Anterior cingulate cortex (tissue), 58 donors: ENCODE data around the gene LRRC8A.
"Not testable (repeated sequence)": the region's sequence is repeated elsewhere in the genome, so short reads cannot be mapped to it uniquely, and the experiment has no call there.

ENCODE experiments used
- DNase-seq, 58 donors: peaks; one replicate each; lab custom pipeline; 2025; lab: John Stamatoyannopoulos, UW

Gene LRRC8A

GRCh38 chr9:128881884-128882676 is at the start of gene LRRC8A, which contains the start of gene KYAT1:
Gene LRRC8A (plus strand): TSS chr9:128882133. CDS start chr9:128907165, 25,032 bp downstream.
Gene KYAT1 (minus strand): TSS chr9:128881950. CDS start chr9:128845405, 36,545 bp downstream.
- DNase-seq: peak; percentile 82 to 99 (median 96)

DNA sequence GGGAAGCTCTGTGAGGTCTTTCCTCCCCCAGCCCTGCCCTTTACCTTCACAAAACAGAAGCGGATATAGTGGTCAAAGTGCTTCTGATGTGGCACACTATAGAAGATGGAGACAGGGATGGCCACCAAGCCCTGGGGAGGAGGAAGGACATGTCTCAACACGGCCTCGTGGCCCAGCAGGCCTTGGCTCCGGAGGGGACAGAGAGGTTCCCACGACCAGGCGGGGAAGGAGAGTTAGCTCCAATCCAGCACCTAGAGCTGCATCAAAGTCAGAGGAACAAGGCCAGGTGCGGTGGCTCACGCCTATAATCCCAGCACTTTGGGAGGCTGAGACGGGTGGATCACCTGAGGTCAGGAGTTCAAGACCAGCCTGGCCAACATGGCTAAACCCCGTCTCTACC is 48.2 kb upstream of the LRRC8A start:
- no peak for DNase-seq

DNA sequence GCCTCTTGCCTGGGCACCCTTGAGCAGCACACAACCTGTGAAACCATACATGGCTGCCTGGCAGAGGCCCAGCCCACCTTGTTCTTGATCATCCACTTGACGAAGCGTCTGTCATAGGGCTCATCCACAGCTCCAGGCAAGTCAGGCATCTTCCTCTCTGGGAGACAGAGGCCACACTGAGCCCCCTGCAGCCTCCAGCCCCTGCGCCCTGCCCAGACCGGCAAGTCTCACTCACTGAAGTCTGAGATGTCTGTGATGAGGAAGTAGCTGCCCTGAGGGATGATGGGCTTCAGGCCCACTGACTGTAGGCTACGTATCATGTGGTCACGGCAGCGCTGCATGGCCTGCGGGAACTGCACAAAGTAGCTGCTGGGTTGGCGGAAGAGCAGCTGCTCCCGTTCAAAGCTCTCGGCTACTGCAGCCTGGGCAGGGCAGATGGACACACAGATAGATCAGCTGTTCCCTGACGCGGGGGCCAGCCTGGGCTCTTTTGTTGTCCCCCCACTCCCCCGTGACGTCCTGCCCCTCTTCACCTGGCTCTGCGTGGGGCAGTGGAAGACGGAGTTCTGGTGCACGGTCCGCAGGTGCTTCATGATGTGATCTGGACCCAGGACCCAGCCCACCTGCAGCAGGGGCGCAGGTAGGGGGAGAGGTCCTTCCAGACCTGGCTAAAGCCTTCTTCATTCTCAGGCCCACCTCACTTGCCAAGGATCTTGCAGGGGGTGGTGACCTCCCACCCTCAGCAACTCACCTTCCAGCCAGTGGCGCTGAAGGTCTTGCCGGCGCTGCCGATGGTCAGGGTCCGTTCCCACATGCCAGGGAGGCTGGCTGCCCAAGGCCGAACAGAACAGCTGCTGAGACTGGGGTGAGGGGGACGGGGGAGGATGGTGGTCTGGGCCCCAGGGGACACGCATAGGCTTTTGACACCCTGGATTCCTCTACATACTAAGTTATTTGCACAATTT is 46.4 kb upstream of the LRRC8A start:
- DNase-seq: no peak

GRCh38 chr9:128836509-128837145 is 45.3 kb upstream of the LRRC8A start:
- no peak for DNase-seq

GRCh38 chr9:128838338-128838737 is 43.6 kb upstream of the LRRC8A start:
- DNase-seq: no peak

DNA sequence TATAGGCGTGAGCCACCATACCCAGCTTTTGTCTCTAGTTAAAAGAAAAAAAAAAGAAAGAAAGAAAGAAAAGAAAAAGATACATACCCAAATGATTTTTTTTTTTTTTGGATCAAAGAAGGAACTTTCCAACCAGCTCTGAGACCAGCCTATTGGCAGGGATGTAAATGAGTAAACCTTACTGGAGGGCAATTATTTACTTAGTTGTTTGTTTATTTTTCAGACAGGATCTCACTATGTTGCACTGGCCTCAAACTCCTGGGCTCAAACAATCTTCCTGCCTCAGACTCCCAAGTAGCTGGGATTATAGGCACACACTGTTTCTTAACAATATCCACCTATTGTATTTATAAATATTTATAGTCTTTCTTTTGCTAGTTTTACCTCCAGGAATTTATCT is 41.4 kb upstream of the LRRC8A start:
- DNase-seq: no peak

GRCh38 chr9:128841694-128842492 is 40.0 kb upstream of the LRRC8A start:
- no peak for DNase-seq

DNA sequence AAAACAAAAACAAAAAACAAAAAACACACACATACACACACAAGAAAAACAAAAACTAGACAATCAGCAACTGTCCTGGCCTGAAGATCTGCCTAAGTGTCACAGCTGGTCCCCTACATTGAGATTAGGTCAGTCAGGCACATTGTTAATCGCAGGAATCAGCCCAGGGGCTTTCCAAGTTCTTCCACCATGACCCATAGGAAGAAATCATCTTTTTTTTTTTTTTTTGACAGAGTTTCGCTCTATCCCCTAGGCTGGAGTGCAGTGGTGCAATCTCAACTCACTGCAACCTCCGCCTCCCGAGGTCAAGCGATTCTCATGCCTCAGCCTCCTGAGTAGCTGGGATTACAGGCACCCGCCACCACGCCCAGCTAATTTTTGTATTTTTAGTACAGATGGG is 38.8 kb upstream of the LRRC8A start:
- not testable (repeated sequence) for DNase-seq

DNA sequence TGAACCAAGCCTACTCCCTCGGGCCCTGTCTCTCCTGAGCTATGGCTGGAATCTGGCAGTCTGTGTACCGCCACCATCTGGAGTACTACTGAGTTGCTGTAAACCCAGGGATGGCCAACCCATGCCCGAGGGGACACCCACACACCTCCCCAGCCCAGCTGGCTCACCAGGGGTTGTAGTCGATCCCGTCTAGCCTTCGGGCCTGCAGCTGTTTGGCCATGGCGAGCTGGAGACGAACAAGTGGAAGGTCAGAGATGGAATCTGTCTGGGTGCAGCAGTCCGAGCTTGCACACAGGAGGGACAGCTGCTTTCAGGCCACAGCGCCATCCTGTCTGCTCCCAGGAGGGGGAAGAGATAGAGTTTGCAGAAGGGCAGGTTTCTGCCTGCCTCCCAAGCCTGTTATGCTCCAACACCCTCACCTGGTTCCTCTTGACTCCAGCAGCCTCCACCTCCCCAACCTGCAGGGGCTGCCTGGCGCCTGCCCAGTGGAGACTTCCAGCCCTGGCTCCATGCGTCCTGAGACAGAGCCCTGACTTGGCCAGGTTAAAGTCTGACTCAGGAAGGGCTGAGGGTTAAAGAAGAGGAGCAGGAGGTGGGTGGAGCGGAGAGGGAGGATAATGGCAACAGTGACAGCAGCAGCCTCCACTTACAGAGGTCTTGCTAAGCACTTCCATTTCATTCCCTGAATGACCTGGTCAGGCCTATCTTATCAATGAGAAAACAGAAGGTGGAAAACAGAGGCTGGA is 36.6 kb upstream of the LRRC8A start:
- no peak for DNase-seq

DNA sequence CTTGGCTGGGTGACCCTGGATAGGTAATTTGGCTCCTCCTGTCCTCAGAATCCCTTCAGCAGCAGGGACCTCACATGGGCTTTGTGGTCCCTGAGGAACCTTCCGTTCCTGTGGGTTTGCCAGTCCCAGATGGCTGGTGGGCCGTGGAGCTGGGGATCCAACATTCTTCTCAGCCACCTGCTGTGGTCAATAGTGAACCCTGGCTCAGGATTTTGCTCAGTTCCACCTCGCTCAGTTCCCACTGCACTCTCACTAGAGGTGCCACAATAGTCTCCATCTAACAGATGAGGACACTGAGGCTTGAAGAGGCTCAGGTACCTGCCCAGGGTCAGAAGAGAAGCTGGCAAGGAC is 35.3 kb upstream of the LRRC8A start:
- DNase-seq: no peak

- no peak for DNase-seq
These were observed 34.1 kb upstream of the LRRC8A start for GRCh38 chr9:128847803-128848202.

GRCh38 chr9:128851024-128851423 is 30.9 kb upstream of the LRRC8A start:
- not testable (repeated sequence) for DNase-seq

- DNase-seq: peak in 19 of 58 donors; percentile 2 to 54 (median 18)
These were observed 29.9 kb upstream of the LRRC8A start for GRCh38 chr9:128851779-128852600.

DNA sequence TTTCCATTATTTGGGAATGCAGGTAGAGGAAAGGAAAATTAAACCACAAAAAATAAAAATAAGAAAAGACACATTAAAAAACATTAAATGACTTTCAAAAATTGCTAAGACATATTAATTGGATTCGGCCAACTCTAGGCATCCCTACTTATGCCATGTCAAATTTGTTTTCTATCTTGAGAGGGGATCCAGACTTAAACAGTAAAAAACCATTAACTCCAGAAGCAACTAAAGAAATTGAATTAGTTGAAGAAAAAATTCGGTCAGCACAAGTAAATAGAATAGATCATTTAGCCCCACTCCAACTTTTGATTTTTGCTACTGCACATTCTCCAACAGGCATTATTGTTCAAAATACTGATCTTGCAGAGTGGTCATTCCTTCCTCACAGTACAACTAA is 29.3 kb upstream of the LRRC8A start:
- DNase-seq: not testable (repeated sequence)

GRCh38 chr9:128854454-128854853 is 27.5 kb upstream of the LRRC8A start:
- DNase-seq: not testable (repeated sequence)

DNA sequence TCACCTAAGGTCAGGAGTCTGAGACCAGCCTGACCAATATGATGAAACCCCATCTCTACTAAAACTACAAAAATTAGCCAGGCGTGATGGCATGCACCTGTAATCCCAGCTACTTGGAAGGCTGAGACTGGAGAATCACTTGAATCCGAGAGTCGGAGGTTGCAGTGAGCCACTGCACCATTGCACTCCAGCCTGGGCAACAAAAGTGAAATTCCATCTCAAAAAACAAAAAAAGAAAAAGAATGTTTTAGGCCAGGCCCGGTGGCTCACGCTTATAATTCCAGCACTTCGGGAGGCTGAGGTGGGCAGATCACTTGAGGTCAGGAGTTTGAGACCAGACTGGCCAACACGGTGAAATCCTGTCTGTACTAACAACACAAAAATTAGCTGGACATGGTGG is 23.5 kb upstream of the LRRC8A start:
- not testable (repeated sequence) for DNase-seq

GRCh38 chr9:128860937-128861336 is 21.0 kb upstream of the LRRC8A start:
- DNase-seq: peak in 2 of 58 donors; percentile 14 to 41

DNA sequence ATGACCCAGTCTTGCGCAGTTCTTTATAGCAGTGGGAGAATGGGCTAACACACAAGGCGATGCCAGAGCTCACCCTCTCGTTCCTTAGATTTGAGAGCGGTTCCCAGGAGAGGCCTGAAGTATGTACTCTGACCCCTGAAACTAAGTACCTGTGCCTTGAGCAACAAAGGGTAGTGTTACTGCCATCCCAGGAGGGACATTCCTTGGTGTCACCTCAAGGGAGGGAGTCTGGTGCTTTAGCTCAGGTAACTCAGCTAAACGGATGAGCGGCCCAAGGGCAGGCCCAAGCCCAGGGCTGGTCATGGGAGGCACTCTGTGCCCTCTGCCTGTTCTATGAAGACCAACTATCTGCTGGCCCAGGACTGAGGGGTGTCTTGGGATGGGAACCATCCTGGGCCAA is 20.4 kb upstream of the LRRC8A start:
- DNase-seq: no peak
